Measurements from ENCODE around the gene CRACR2B. TPM values are rescaled to one million over a fixed set of nuclear protein-coding genes. Genes with fewer than 3 reads are reported as not detected.

CRACR2B gene
- total and polyA plus RNA-seq, 2 donors (not counting 1 experiment from before 2014, with no cell fraction given) = 9.7 to 67.7 TPM

- POLR2A ChIA-PET = no interaction called here
- Histone ChIP-seq H3K9ac (ENCODE audit: low read length) (no peak overlapping the region), H3K4me2 (replicated peaks; ENCODE audit: low read depth, low read length, poor library complexity, severe bottlenecking) (no peak overlapping the region), H3K27me3 (replicated peaks in 1 of 4; ENCODE audit: control extremely low read depth in 1 of 4, control insufficient read depth in 3 of 4, insufficient read depth in 4 of 4, low read length in 3 of 4) (no peaks in the 10 kb centered on the region), H3K79me2 (ENCODE audit: control insufficient read depth, insufficient read depth, low read length) (no peaks in the 10 kb centered on the region), H2AFZ (ENCODE audit: insufficient read depth, low read depth, low read length, poor library complexity, severe bottlenecking) (no peak overlapping the region), H3K36me3 (replicated peaks in 1 of 2; ENCODE audit: control extremely low read depth in 1 of 2, control insufficient read depth in 1 of 2, extremely low read depth in 1 of 2, insufficient read depth in 2 of 2, low read length in 1 of 2) (peaks cover 0 to 21% of the 10 kb centered on the region in 2 experiments), H3K4me1 (ENCODE audit: control insufficient read depth in 2 of 2, insufficient read depth in 2 of 2, low read length in 2 of 2) (no peaks in the 10 kb centered on the region), H3K9me3 (ENCODE audit: control extremely low read depth in 1 of 3, control insufficient read depth in 2 of 3, insufficient read depth in 1 of 3, low read length in 2 of 3) (no peaks in the 10 kb centered on the region), H3K4me3 (ENCODE audit: control extremely low read depth in 1 of 5, extremely low read depth in 1 of 5, insufficient read depth in 1 of 5, low read depth in 2 of 5, low read length in 4 of 5) (no peak overlapping the region), H4K20me1 (ENCODE audit: control insufficient read depth, insufficient read depth, low read length, poor library complexity, severe bottlenecking) (no peaks in the 10 kb centered on the region), H3K27ac (ENCODE audit: low read length in 2 of 2) (no peak overlapping the region)
- no peak overlapping the region for H3K4me3 Mint-ChIP-seq
- ATAC-seq (ENCODE audit: low read depth) (no peak), DNase-seq (no peak)
- H3K9me3 Mint-ChIP-seq (ENCODE audit: insufficient read depth) = no peaks in the 10 kb centered on the region
- TF ChIP-seq EZH2 (IDR thresholded peaks at IDR 0.05; ENCODE audit: borderline replicate concordance, insufficient read depth, low read depth, low read length, poor library complexity, severe bottlenecking) = no peak
- TF ChIP-seq, protein P1, sequence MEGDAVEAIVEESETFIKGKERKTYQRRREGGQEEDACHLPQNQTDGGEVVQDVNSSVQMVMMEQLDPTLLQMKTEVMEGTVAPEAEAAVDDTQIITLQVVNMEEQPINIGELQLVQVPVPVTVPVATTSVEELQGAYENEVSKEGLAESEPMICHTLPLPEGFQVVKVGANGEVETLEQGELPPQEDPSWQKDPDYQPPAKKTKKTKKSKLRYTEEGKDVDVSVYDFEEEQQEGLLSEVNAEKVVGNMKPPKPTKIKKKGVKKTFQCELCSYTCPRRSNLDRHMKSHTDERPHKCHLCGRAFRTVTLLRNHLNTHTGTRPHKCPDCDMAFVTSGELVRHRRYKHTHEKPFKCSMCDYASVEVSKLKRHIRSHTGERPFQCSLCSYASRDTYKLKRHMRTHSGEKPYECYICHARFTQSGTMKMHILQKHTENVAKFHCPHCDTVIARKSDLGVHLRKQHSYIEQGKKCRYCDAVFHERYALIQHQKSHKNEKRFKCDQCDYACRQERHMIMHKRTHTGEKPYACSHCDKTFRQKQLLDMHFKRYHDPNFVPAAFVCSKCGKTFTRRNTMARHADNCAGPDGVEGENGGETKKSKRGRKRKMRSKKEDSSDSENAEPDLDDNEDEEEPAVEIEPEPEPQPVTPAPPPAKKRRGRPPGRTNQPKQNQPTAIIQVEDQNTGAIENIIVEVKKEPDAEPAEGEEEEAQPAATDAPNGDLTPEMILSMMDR (IDR thresholded peaks at IDR 0.05) = no peak
- CTCF ChIA-PET = no interaction called here
- no peaks in the 10 kb centered on the region for H3K27me3 Mint-ChIP-seq
- H3K4me1 Mint-ChIP-seq = no peaks in the 10 kb centered on the region
- intact Hi-C loops (cut with micrococcal nuclease) = no loop called here
- no peak overlapping the region for H3K27ac Mint-ChIP-seq
- WGBS (ENCODE audit: insufficient coverage) = 92% methylated on average over 12 of the region's 14 CpGs
Observed at GRCh38 chr11:880447-880846, 52.7 kb downstream of the CRACR2B start.

Small RNA genes lying within 50 kb of the gene (small RNA-seq; reads per million reads assigned to genes)
- not detected for gene SNORA52 (ENCODE audit: insufficient read length, low read depth, low replicate concordance)

Other genes starting within 250 kb of the CRACR2B start
- gene IRF7, start 212.0 kb upstream of the CRACR2B start, total RNA-seq = 136 and 147 TPM in 2 replicates
- gene IRF7, start 212.0 kb upstream of the CRACR2B start, polyA plus RNA-seq = 170 and 184 TPM in 2 replicates
- not detected in 2 replicates for gene CDHR5, start 203.0 kb upstream of the CRACR2B start, total RNA-seq
- gene CDHR5, start 203.0 kb upstream of the CRACR2B start, polyA plus RNA-seq = 0.04 and 0.09 TPM in 2 replicates
- gene SCT, start 200.7 kb upstream of the CRACR2B start, total RNA-seq = not detected in 2 replicates
- not detected in 2 replicates for gene SCT, start 200.7 kb upstream of the CRACR2B start, polyA plus RNA-seq
- gene DRD4, start 190.7 kb upstream of the CRACR2B start, total RNA-seq = 1.3 TPM in 1 of 2 replicates, not detected in the other
- gene DRD4, start 190.7 kb upstream of the CRACR2B start, polyA plus RNA-seq = 0.17 TPM in 1 of 2 replicates, not detected in the other
- 53.6 and 58.6 TPM in 2 replicates for gene DEAF1, start 132.7 kb upstream of the CRACR2B start, total RNA-seq
- 31.8 and 32.7 TPM in 2 replicates for gene DEAF1, start 132.7 kb upstream of the CRACR2B start, polyA plus RNA-seq
- gene TMEM80, start 132.1 kb upstream of the CRACR2B start, total RNA-seq = 77.8 and 84.1 TPM in 2 replicates
- 56.9 and 72.5 TPM in 2 replicates for gene TMEM80, start 132.1 kb upstream of the CRACR2B start, polyA plus RNA-seq
- gene EPS8L2, start 121.7 kb upstream of the CRACR2B start, total RNA-seq = 12.7 and 13.9 TPM in 2 replicates
- 11.9 and 22.7 TPM in 2 replicates for gene EPS8L2, start 121.7 kb upstream of the CRACR2B start, polyA plus RNA-seq
- 105 and 116 TPM in 2 replicates for gene TALDO1, start 80.5 kb upstream of the CRACR2B start, total RNA-seq
- 71.0 and 82.4 TPM in 2 replicates for gene TALDO1, start 80.5 kb upstream of the CRACR2B start, polyA plus RNA-seq
- 70.0 and 80.0 TPM in 2 replicates for gene GATD1, start 50.4 kb upstream of the CRACR2B start, total RNA-seq
- 37.4 and 62.4 TPM in 2 replicates for gene GATD1, start 50.4 kb upstream of the CRACR2B start, polyA plus RNA-seq
- gene CEND1, start 37.8 kb upstream of the CRACR2B start, total RNA-seq = 0.39 and 0.49 TPM in 2 replicates
- 0.13 and 0.20 TPM in 2 replicates for gene CEND1, start 37.8 kb upstream of the CRACR2B start, polyA plus RNA-seq
- 25.7 and 28.2 TPM in 2 replicates for gene SLC25A22, start 29.6 kb upstream of the CRACR2B start, total RNA-seq
- 45.7 and 50.9 TPM in 2 replicates for gene SLC25A22, start 29.6 kb upstream of the CRACR2B start, polyA plus RNA-seq
- gene PIDD1, start 22.7 kb upstream of the CRACR2B start, total RNA-seq = 32.5 and 39.2 TPM in 2 replicates
- gene PIDD1, start 22.7 kb upstream of the CRACR2B start, polyA plus RNA-seq = 58.4 and 59.2 TPM in 2 replicates
- 3,814 and 3,947 TPM in 2 replicates for gene RPLP2, start 18.0 kb upstream of the CRACR2B start, total RNA-seq
- gene RPLP2, start 18.0 kb upstream of the CRACR2B start, polyA plus RNA-seq = 525 and 3,297 TPM in 2 replicates
- gene PNPLA2, start 9.0 kb upstream of the CRACR2B start, total RNA-seq = 182 and 208 TPM in 2 replicates
- gene PNPLA2, start 9.0 kb upstream of the CRACR2B start, polyA plus RNA-seq = 276 and 313 TPM in 2 replicates
- gene CD151, start 5.0 kb downstream of the CRACR2B start, total RNA-seq = 24.3 and 25.5 TPM in 2 replicates
- 24.4 and 27.8 TPM in 2 replicates for gene CD151, start 5.0 kb downstream of the CRACR2B start, polyA plus RNA-seq
- 39.0 and 44.4 TPM in 2 replicates for gene POLR2L, start 14.6 kb downstream of the CRACR2B start, total RNA-seq
- gene POLR2L, start 14.6 kb downstream of the CRACR2B start, polyA plus RNA-seq = 39.1 and 80.8 TPM in 2 replicates
- 2.2 and 2.9 TPM in 2 replicates for gene TSPAN4, start 14.9 kb downstream of the CRACR2B start, total RNA-seq
- 5.3 and 7.4 TPM in 2 replicates for gene TSPAN4, start 14.9 kb downstream of the CRACR2B start, polyA plus RNA-seq
- 62.5 and 68.1 TPM in 2 replicates for gene CHID1, start 82.9 kb downstream of the CRACR2B start, total RNA-seq
- 24.1 and 31.0 TPM in 2 replicates for gene CHID1, start 82.9 kb downstream of the CRACR2B start, polyA plus RNA-seq
- gene AP2A2, start 98.0 kb downstream of the CRACR2B start, total RNA-seq = 53.1 and 54.5 TPM in 2 replicates
- gene AP2A2, start 98.0 kb downstream of the CRACR2B start, polyA plus RNA-seq = 57.0 and 62.8 TPM in 2 replicates
- gene MUC6, start 208.8 kb downstream of the CRACR2B start, total RNA-seq = not detected in 2 replicates
- gene MUC6, start 208.8 kb downstream of the CRACR2B start, polyA plus RNA-seq = not detected in 2 replicates
- gene MUC2, start 247.0 kb downstream of the CRACR2B start, total RNA-seq = not detected in 2 replicates
- gene MUC2, start 247.0 kb downstream of the CRACR2B start, polyA plus RNA-seq = not detected in 2 replicates